Measurements from ENCODE around the gene STK39.

The STK39 gene

DNA sequence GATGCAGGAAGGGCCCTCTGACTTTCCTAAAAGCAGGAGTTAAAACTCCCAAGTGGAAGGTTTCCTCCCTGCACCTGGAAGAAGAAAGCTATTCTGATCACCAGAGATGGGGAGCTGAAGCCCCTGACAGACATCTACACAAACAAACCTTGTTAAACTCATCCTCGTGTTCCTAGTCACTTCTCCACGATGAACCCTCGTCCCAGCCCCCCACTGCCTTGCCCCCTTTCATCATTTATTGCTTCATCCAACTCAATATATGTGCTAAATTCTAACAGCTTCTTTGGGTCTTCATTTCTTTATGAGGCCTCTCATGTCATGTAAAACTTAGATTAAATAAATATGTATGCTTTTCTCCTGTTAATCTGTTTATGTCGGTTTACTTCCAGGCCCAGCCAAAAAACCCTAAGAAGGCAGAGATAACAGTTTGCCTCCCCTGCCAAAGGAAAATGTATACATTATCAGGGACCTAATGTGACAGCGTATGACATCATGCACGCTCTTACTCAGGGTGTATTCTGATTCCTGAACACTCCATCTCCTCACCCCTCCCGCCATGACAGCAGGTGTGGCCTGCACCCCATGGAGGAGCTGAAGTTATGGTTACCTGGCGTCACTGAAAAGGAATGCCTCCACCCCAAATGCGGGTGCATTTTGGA, 287.2 kb downstream of the STK39 start:
- Histone ChIP-seq H3K36me3 (ENCODE audit: control insufficient read depth, insufficient read depth, low read length) (no peaks in the 10 kb centered on the region), H3K27ac (ENCODE audit: low read length) (no peak overlapping the region), H3K4me3 (ENCODE audit: low read length) (no peak overlapping the region), H3K4me1 (ENCODE audit: control insufficient read depth, insufficient read depth, low read length) (peaks cover 2% of the 10 kb centered on the region; the same call in 1 of the 2 replicates), H3K9me3 (ENCODE audit: control insufficient read depth, insufficient read depth, low read length) (no peaks in the 10 kb centered on the region), H3K27me3 (ENCODE audit: control insufficient read depth, insufficient read depth, low read length) (no peaks in the 10 kb centered on the region)
- WGBS (ENCODE audit: insufficient coverage, insufficient read length), result no CpG with 5 or more reads among the region's 9 CpGs
- DNase-seq (ENCODE audit: low read depth, low spot score), result no peak

DNA sequence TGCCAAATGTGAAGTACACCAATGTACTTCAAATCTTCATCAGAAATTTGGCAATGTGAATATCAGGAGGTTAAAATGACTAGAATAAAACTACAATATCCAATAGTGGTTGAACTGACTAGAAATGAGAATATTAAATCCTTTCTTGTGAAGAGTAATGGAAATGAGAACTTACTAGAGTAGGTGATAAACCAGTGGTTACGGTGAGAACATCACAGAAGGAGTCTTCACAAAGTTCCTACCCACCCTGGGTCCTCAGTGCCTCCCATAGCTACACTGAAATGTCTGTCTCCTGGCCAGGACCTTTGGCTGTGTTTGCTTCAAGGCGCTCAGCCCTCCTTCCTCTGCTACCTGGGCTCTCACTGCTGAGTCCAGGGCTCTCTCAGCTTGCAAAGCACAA, 289.7 kb downstream of the STK39 start:
- Histone ChIP-seq H3K4me1 (ENCODE audit: control insufficient read depth, insufficient read depth, low read length) (peaks cover 2% of the 10 kb centered on the region; the same call in 1 of the 2 replicates), H3K4me3 (ENCODE audit: low read length) (no peak overlapping the region), H3K27ac (ENCODE audit: low read length) (no peak overlapping the region), H3K9me3 (ENCODE audit: control insufficient read depth, insufficient read depth, low read length) (no peaks in the 10 kb centered on the region), H3K36me3 (ENCODE audit: control insufficient read depth, insufficient read depth, low read length) (no peaks in the 10 kb centered on the region), H3K27me3 (ENCODE audit: control insufficient read depth, insufficient read depth, low read length) (no peaks in the 10 kb centered on the region)
- DNase-seq (ENCODE audit: low read depth, low spot score), result no peak
- no CpG with 5 or more reads among the region's 2 CpGs for WGBS (ENCODE audit: insufficient coverage, insufficient read length)

DNA sequence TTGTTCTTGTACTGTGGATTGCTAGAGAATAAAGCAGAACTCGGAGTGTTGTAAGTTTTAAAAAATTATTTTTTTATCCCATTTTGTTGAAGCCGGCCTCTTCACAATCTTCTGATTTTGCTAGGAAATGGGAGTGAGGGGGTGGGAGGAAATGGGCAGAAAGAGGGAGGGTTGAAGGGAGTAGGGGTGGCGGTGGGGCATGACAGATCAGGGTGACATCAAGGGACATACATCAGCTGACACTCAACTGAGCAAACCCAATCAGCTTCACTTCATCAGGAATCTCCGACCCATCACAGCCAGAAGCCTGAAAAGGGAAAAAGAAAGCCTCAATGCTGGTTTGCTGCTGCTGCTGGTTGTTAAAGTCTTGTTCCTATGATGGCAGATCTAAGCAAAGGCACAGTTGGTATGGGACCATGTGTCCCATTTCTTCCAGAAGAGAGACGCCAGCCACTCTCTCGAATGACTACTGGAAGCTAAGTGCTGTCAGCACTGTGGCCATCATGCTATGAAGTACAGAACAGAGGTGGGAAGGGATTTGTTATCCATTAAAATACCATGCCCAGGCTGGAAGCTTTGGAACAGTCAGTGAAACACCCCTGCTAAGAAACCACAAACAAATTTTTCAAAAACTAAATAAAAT, 292.0 kb downstream of the STK39 start:
- no peak for DNase-seq (ENCODE audit: low read depth, low spot score)
- Histone ChIP-seq H3K27ac (ENCODE audit: low read length) (no peak overlapping the region), H3K36me3 (ENCODE audit: control insufficient read depth, insufficient read depth, low read length) (no peaks in the 10 kb centered on the region), H3K9me3 (ENCODE audit: control insufficient read depth, insufficient read depth, low read length) (no peaks in the 10 kb centered on the region), H3K27me3 (ENCODE audit: control insufficient read depth, insufficient read depth, low read length) (no peaks in the 10 kb centered on the region), H3K4me3 (ENCODE audit: low read length) (no peak overlapping the region), H3K4me1 (ENCODE audit: control insufficient read depth, insufficient read depth, low read length) (no peaks in the 10 kb centered on the region)
- WGBS (ENCODE audit: insufficient coverage, insufficient read length), result no CpG with 5 or more reads among the region's 6 CpGs

DNA sequence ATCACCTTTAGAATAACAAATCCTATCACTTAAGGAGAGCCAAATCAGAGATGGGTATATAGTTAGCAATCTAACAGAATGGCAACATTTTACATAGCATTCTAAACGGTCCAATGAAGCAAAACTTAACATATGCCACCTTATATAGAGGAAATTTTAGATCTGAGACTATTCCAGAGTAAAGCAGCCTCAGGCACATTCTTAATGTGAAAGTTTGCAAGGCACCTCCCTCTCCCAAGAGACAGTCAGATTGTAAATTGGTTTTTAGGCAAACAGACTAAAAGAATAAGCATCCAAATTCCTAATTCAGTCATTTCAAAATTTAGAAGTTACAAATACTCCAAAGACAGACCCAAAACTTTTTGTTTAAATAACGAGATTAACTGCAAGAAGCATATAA, 292.9 kb downstream of the STK39 start:
- Histone ChIP-seq H3K27me3 (ENCODE audit: control insufficient read depth, insufficient read depth, low read length) (no peaks in the 10 kb centered on the region), H3K4me1 (ENCODE audit: control insufficient read depth, insufficient read depth, low read length) (no peaks in the 10 kb centered on the region), H3K9me3 (ENCODE audit: control insufficient read depth, insufficient read depth, low read length) (no peaks in the 10 kb centered on the region), H3K27ac (ENCODE audit: low read length) (no peak overlapping the region), H3K4me3 (ENCODE audit: low read length) (no peak overlapping the region), H3K36me3 (ENCODE audit: control insufficient read depth, insufficient read depth, low read length) (no peaks in the 10 kb centered on the region)
- WGBS (ENCODE audit: insufficient coverage, insufficient read length), result no CpG with 5 or more reads among the region's 2 CpGs
- DNase-seq (ENCODE audit: low read depth, low spot score), result no peak

DNA sequence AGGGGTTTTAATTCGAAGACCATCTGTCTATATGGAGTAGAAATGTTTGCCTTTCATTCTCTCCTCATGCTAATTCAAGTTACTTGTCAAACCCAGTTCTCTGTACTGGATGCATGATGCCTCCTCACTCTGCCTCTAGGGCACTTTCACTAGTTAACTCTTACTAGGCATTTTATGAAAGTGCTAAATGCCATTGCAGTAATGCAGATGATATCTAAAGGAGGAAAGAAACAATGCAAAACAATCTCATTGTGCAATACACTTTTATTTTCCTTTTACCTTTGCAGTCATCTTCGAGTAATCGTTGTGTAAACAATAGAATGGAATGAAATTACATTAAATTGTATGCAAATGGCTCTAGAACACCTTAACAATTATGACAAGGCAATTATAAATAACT, 293.6 kb downstream of the STK39 start:
- H3K36me3 ChIP-seq (ENCODE audit: control insufficient read depth, insufficient read depth, low read length), result no peaks in the 10 kb centered on the region
- no CpG with 5 or more reads among the region's 3 CpGs for WGBS (ENCODE audit: insufficient coverage, insufficient read length)

DNA sequence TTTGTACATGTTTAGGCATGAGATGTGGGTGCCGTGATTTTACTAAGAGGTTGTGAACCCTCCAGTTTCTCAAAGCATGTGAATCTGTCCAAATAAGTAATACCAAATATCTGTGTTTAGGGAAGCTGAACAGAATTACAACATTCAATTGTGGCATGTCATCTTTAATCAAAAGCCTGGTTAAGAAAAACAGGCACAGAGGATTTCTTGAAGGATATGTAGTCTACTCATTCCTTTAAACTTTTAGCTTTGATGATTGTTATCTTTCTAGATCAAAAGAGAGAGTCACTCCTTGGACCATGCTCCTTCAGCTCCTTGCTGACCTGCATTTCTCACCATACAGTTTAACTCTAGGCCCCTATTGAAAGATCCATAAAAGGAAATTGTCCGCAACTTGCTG, 296.8 kb downstream of the STK39 start:
- Histone ChIP-seq H3K9me3 (ENCODE audit: control insufficient read depth, insufficient read depth, low read length) (no peaks in the 10 kb centered on the region), H3K27me3 (ENCODE audit: control insufficient read depth, insufficient read depth, low read length) (no peaks in the 10 kb centered on the region), H3K27ac (ENCODE audit: low read length) (no peak overlapping the region), H3K36me3 (ENCODE audit: control insufficient read depth, insufficient read depth, low read length) (no peaks in the 10 kb centered on the region), H3K4me3 (ENCODE audit: low read length) (no peak overlapping the region), H3K4me1 (ENCODE audit: control insufficient read depth, insufficient read depth, low read length) (no peaks in the 10 kb centered on the region)
- no CpG with 5 or more reads among the region's 2 CpGs for WGBS (ENCODE audit: insufficient coverage, insufficient read length)
- DNase-seq (ENCODE audit: low read depth, low spot score), result no peak

More for the DNA sequence above, 293.6 kb downstream of the STK39 start:
- no peaks in the 10 kb centered on the region for H3K27me3 ChIP-seq (ENCODE audit: control insufficient read depth, insufficient read depth, low read length)
- H3K27ac ChIP-seq (ENCODE audit: low read length), result no peak overlapping the region
- no peak for DNase-seq (ENCODE audit: low read depth, low spot score)
- no peaks in the 10 kb centered on the region for H3K4me1 ChIP-seq (ENCODE audit: control insufficient read depth, insufficient read depth, low read length)
- no peak overlapping the region for H3K4me3 ChIP-seq (ENCODE audit: low read length)
- no peaks in the 10 kb centered on the region for H3K9me3 ChIP-seq (ENCODE audit: control insufficient read depth, insufficient read depth, low read length)

DNA sequence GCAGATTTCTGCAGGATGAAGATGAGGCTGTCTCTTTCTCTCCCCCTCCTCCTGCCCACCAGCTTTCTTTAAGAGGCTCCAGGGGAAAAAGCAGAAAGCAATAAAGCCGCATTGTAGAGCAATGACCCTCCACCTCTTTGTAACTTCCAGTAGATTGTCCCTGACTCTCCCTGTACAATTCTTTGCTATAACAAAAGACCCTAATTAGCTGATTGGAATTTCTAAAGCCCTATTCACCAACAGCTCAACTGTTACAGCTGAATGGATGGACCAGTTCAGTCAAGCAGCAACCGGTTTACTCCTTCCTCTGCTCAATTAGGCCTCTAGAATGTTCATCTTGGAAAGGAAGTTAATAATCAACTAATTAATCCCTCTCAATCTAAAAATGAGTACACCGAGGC, 301.0 kb downstream of the STK39 start:
- Histone ChIP-seq H3K27ac (ENCODE audit: low read length) (no peak overlapping the region), H3K4me3 (ENCODE audit: low read length) (no peak overlapping the region)
- no CpG with 5 or more reads among the region's 3 CpGs for WGBS (ENCODE audit: insufficient coverage, insufficient read length)

DNA sequence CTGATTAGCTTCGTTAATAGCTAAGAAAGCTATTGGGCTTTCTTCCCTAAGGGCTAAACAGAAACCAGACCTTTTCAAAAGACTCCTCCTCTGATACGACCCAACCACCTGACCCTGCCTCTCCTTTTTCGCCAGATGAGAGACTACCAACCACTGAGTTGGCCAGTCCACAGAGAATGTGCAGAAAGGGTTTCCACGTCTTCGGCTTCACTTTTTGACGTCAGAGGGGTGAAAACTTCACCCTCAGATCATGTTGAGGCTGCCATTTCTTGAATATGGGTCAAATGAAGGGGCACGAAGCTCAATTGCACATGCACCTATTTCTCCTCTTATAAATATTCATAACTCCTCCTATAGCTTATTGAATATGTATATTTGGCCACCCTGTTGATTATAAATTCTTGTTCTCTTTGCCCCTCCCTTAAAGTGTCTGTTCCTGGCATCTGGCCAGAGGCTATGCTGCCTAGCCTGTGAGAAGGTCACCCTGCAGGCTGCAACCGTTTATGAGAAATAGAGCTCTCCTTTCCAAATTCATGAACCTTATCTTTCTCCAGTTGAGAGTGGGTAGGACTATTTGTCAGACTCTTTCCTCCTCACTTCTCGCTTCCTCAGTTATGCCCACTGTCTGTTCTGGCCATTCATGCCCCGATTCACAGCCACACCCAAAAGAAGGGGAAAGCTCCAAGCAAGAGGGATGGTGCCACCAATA, 301.6 kb downstream of the STK39 start:
- Histone ChIP-seq H3K4me1 (ENCODE audit: control insufficient read depth, insufficient read depth, low read length) (no peaks in the 10 kb centered on the region), H3K36me3 (ENCODE audit: control insufficient read depth, insufficient read depth, low read length) (no peaks in the 10 kb centered on the region), H3K27me3 (ENCODE audit: control insufficient read depth, insufficient read depth, low read length) (no peaks in the 10 kb centered on the region), H3K27ac (ENCODE audit: low read length) (no peak overlapping the region), H3K4me3 (ENCODE audit: low read length) (no peak overlapping the region), H3K9me3 (ENCODE audit: control insufficient read depth, insufficient read depth, low read length) (no peaks in the 10 kb centered on the region)
- DNase-seq (ENCODE audit: low read depth, low spot score), result no peak
- WGBS (ENCODE audit: insufficient coverage, insufficient read length), result no CpG with 5 or more reads among the region's 10 CpGs

More for the DNA sequence above, 301.0 kb downstream of the STK39 start:
- no peaks in the 10 kb centered on the region for H3K36me3 ChIP-seq (ENCODE audit: control insufficient read depth, insufficient read depth, low read length)
- no peaks in the 10 kb centered on the region for H3K9me3 ChIP-seq (ENCODE audit: control insufficient read depth, insufficient read depth, low read length)
- no peaks in the 10 kb centered on the region for H3K27me3 ChIP-seq (ENCODE audit: control insufficient read depth, insufficient read depth, low read length)
- no peaks in the 10 kb centered on the region for H3K4me1 ChIP-seq (ENCODE audit: control insufficient read depth, insufficient read depth, low read length)
- no peak for DNase-seq (ENCODE audit: low read depth, low spot score)

DNA sequence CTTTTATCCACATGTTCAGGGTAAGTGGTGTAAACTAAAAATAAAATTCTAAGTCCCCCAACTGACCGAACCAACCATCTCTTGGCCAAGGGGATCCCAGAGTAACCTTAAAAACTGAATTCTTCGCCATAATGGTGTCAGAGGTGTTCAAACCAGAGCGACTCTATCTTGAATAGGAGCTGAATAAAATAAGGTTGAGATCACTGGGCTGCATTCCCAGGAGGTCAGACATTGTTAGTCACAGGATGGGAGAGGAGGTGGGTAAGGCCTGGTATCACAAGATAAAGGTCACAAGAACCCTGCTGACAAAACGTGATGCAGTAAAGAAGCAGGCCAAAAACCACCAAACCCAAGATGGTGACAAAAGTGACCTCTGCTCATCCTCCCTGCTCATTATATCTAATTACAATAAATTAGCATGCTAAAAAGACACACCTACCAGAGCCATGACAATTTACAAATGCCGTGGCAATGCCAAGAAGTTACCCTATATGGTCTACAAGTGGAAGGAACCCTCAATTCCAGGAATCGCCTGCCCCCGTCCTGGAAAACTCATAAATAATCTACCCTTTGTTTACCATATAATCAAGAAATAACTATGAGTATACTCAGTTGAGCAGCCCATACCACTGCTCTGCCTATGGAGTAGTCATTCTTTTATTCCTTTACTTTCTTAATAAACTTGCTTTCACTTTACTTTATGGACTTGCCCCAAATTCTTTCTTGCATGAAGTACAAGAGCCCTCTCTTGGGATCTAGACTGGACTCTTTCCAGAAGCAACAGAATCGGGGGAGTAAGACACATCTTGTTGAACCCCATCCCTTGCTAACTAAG, 302.4 kb downstream of the STK39 start:
- DNase-seq (ENCODE audit: low read depth, low spot score), result no peak
- no CpG with 5 or more reads among the region's 8 CpGs for WGBS (ENCODE audit: insufficient coverage, insufficient read length)
- H3K4me1 ChIP-seq (ENCODE audit: control insufficient read depth, insufficient read depth, low read length), result no peaks in the 10 kb centered on the region
- no peaks in the 10 kb centered on the region for H3K9me3 ChIP-seq (ENCODE audit: control insufficient read depth, insufficient read depth, low read length)
- H3K4me3 ChIP-seq (ENCODE audit: low read length), result no peak overlapping the region
- no peaks in the 10 kb centered on the region for H3K27me3 ChIP-seq (ENCODE audit: control insufficient read depth, insufficient read depth, low read length)
- H3K27ac ChIP-seq (ENCODE audit: low read length), result no peak overlapping the region
- H3K36me3 ChIP-seq (ENCODE audit: control insufficient read depth, insufficient read depth, low read length), result no peaks in the 10 kb centered on the region

DNA sequence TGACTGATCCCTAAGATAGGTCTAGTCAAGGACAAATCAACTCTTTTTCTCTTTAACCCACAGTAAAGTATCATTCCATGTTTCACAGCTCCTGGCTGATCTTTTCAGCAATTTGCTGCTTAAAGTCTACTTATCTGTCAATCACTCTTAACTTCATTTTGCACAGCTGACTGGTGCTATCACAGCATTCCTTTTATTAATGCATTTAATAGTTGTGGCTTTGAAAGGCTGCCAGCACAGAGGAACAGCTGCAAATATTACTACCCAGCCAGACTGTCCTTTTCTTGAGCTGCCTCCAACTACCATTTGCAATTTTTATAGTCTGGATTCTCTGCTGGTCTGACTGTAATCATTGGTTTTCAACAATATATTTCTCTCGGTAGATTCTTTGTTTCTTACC, 303.5 kb downstream of the STK39 start:
- H3K36me3 ChIP-seq (ENCODE audit: control insufficient read depth, insufficient read depth, low read length), result no peaks in the 10 kb centered on the region
- no CpG with 5 or more reads among the region's 1 CpG for WGBS (ENCODE audit: insufficient coverage, insufficient read length)
- no peaks in the 10 kb centered on the region for H3K27me3 ChIP-seq (ENCODE audit: control insufficient read depth, insufficient read depth, low read length)
- H3K4me3 ChIP-seq (ENCODE audit: low read length), result no peak overlapping the region
- no peaks in the 10 kb centered on the region for H3K9me3 ChIP-seq (ENCODE audit: control insufficient read depth, insufficient read depth, low read length)
- DNase-seq (ENCODE audit: low read depth, low spot score), result no peak
- no peaks in the 10 kb centered on the region for H3K4me1 ChIP-seq (ENCODE audit: control insufficient read depth, insufficient read depth, low read length)
- no peak overlapping the region for H3K27ac ChIP-seq (ENCODE audit: low read length)
